Breast epithelium (tissue), 3 donors: ENCODE measurements around the gene EXOSC5.

ENCODE experiments used
- CTCF ChIP-seq, 3 donors: fragments of 450-650 bp; IDR thresholded peaks; one replicate each; pipeline ENCODE4 v1.5.1; 2016 to 2017; ENCODE audit warnings: antibody characterized with exemption in 3 of 3, mild to moderate bottlenecking in 3 of 3, moderate library complexity in 3 of 3
- POLR2A ChIP-seq: fragments of 450-650 bp; IDR thresholded peaks from one replicate; pipeline ENCODE4 v1.6.1; 2016; ENCODE audit warnings: antibody characterized with exemption, mild to moderate bottlenecking, moderate library complexity
- POLR2AphosphoS5 ChIP-seq, 3 donors: sonication (generic); formaldehyde crosslinking; IDR thresholded peaks; one replicate each; pipeline ENCODE4 v1.6.1; 2017; ENCODE audit warnings: antibody characterized with exemption in 3 of 3

GRCh38 chr19:41436674-41436951 is 39.5 kb upstream of the EXOSC5 start:
- TF ChIP-seq CTCF (IDR thresholded peaks at IDR 0.05) = no peak
- TF ChIP-seq POLR2A = no peak
- TF ChIP-seq POLR2AphosphoS5 (IDR thresholded peaks at IDR 0.05) = no peak
